Limb (tissue), 2 donors: Measurements from ENCODE around the gene TMEM14C.

Experiments
- DNase-seq, 2 donors: peaks; one replicate each; pipeline ENCODE4 v3.0.0-alpha.2; 2016; ENCODE audit errors: extremely low spot score in 2 of 2

The TMEM14C gene

DNA sequence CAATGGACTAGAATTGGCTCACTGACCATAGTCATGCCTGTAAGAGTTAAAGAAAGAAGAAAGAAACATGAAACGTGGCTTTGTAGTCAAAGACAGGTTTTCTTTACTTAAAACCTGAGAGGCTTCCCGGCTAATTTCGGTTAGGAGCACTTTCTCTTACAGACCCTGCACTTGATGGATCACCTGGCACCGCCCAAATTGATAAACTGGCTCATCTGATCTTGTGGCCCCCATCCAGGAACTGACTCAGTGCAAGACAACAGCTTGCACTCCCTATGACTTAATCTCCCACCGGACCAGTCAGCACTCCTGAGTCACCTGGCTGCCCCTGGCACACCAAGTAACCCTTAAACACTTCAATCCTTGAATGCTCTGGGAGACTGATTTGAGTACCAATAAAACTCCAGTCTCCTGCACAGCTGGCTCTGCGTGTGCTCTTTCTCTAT is 37.0 kb downstream of the TMEM14C start:
- no peak for DNase-seq

- no peak for DNase-seq
These were observed 40.1 kb downstream of the TMEM14C start for GRCh38 chr6:10763006-10763405.

DNA sequence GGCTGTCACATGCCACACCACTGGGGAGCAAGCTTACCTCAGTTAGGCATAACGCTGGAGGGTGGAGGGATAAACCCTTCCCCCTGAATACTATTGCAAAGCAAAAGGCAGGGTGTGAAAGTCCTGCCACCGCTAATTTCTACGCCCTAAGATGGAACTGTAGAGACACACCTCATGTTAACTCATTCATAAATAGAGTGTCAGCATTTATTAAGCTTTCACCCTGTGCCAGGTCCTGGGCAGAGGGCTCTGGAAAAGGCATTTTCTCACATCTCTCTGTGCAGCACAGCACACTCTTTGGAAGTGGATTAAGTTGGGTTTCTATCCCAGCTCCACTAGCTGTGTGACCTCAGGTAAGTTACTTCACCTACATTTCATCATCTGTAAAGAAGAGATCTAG is 46.5 kb downstream of the TMEM14C start:
- no peak for DNase-seq

GRCh38 chr6:10771371-10771894 is 48.6 kb downstream of the TMEM14C start:
- no peak for DNase-seq

DNA sequence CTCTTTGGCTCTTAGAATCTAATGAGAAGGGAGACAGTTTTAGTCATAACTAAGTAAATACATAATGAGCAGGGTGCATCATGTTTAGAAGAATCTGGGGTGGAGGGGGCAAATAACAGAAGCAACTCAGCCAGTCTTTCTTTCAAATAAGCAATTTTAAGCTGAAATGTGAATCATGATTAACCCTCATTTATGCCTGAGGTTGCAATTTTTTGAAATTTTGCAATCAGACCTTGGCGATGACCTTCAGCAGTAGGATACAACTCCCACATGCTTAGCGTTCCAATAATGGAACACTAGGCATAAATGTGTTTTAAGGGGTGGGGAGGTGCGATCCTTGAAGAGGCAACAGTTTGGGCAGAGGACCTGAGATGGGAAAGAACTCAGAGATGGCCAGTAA is 55.4 kb downstream of the TMEM14C start:
- DNase-seq = no peak

DNA sequence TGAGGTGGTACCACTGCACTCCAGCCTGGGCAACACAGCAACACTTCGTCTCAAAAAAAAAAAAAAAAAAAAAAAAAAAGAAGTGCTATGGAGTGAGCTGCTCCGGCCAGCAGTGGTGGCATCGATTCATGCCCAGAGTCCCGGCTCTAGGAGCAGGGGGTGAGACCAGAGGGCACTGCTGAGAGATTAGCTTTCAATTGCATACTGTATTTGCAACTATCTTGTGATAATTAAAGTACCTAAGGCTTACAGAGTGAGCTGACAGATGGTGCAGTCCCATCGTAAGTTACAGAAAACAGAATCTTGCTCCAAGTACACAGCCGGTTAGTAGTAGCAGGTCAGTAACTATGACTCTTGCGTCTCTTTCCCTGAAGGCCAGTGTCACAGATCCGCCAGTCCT is 56.2 kb downstream of the TMEM14C start:
- no peak for DNase-seq
